HEK293 (cell line): ENCODE results near the gene C10orf67.

Source experiments
- CTCF ChIA-PET: fragments of 350-600 bp; formaldehyde crosslinking; extraction: SDS; loops from one replicate; lab custom pipeline; 2021; ENCODE audit warnings: antibody characterized with exemption; lab: Yijun Ruan, JAX
- POLR2A ChIA-PET: fragments of 300-600 bp; formaldehyde crosslinking; extraction: SDS; loops from one replicate; lab custom pipeline; 2020; ENCODE audit warnings: antibody characterized with exemption, inconsistent platforms; lab: Yijun Ruan, JAX
- H3K27ac ChIP-seq: fragments of 200-500 bp; sonication (Bioruptor generic); 2 replicates; pipeline ENCODE4 v1.5.1; 2014; ENCODE audit warnings: low read depth, low read length, control low read depth, inconsistent platforms; ENCODE audit errors: extremely low read depth
- H3K36me3 ChIP-seq, 2 experiments: fragments of 200-500 bp in 1 of 2; sonication (Bioruptor generic) in 1 of 2; 1 replicate in 1 of 2; 2 replicates in 1 of 2; pipeline ENCODE4 v1.5.1; 2014 to 2017; ENCODE audit warnings: inconsistent platforms in 2 of 2, low read length in 2 of 2; ENCODE audit not compliant: control insufficient read depth in 2 of 2, insufficient read depth in 1 of 2
- H3K4me1 ChIP-seq: fragments of 200-500 bp; sonication (Bioruptor generic); 2 replicates; pipeline ENCODE4 v1.5.1; 2014; ENCODE audit warnings: mild to moderate bottlenecking, low read length, inconsistent platforms; ENCODE audit not compliant: control insufficient read depth, insufficient read depth
- H3K4me3 ChIP-seq: 2 replicates; pipeline ENCODE4 v1.5.1; 2011; ENCODE audit warnings: low read depth, mild to moderate bottlenecking, control low read depth, low read length, moderate library complexity
- H3K9me3 ChIP-seq: fragments of 200-500 bp; sonication (Bioruptor generic); 2 replicates; pipeline ENCODE4 v1.5.1; 2014; ENCODE audit warnings: low read depth, low read length, inconsistent platforms; ENCODE audit not compliant: control insufficient read depth, insufficient read depth
- FEZF1 ChIP-seq: fragments of 450-650 bp; formaldehyde crosslinking; IDR thresholded peaks from 2 replicates; pipeline ENCODE4 v1.5.1; 2016; ENCODE audit warnings: missing biosample characterization, missing genetic modification characterization
- GFI1B ChIP-seq: fragments of 450-650 bp; formaldehyde crosslinking; IDR thresholded peaks from 2 replicates; pipeline ENCODE4 v1.5.1; 2016; ENCODE audit warnings: missing biosample characterization, missing genetic modification characterization
- GLI4 ChIP-seq: fragments of 450-650 bp; formaldehyde crosslinking; IDR thresholded peaks from 2 replicates; pipeline ENCODE4 v1.5.1; 2016; ENCODE audit warnings: missing biosample characterization, missing genetic modification characterization
- KLF1 ChIP-seq: fragments of 450-650 bp; formaldehyde crosslinking; IDR thresholded peaks from 2 replicates; pipeline ENCODE4 v1.5.1; 2016; ENCODE audit warnings: missing biosample characterization, missing genetic modification characterization
- MEIS1 ChIP-seq: sonication (generic); formaldehyde crosslinking; IDR thresholded peaks from 2 replicates; pipeline ENCODE4 v1.8.1; 2022; ENCODE audit warnings: missing genetic modification reagents, mild to moderate bottlenecking, borderline replicate concordance
- MYNN ChIP-seq: fragments of 450-650 bp; formaldehyde crosslinking; IDR thresholded peaks from 2 replicates; pipeline ENCODE4 v1.5.1; 2016; ENCODE audit warnings: missing biosample characterization, missing genetic modification characterization, borderline replicate concordance
- MZF1 ChIP-seq: fragments of 450-650 bp; formaldehyde crosslinking; IDR thresholded peaks from 2 replicates; pipeline ENCODE4 v1.5.1; 2017; ENCODE audit warnings: missing biosample characterization, missing genetic modification characterization, borderline replicate concordance
- PATZ1 ChIP-seq: fragments of 450-650 bp; formaldehyde crosslinking; IDR thresholded peaks from 2 replicates; pipeline ENCODE4 v1.5.1; 2016; ENCODE audit warnings: missing biosample characterization, missing genetic modification characterization
- PRDM1 ChIP-seq: fragments of 450-650 bp; formaldehyde crosslinking; IDR thresholded peaks from 2 replicates; pipeline ENCODE4; 2016; ENCODE audit warnings: missing biosample characterization, missing genetic modification characterization
- ZBTB10 ChIP-seq: fragments of 450-650 bp; formaldehyde crosslinking; IDR thresholded peaks from 2 replicates; pipeline ENCODE4 v1.5.1; 2016; ENCODE audit warnings: missing biosample characterization, missing genetic modification characterization
- ZBTB21 ChIP-seq: fragments of 450-650 bp; formaldehyde crosslinking; IDR thresholded peaks from 2 replicates; pipeline ENCODE4 v1.5.1; 2017; ENCODE audit warnings: missing biosample characterization, missing genetic modification characterization
- ZBTB6 ChIP-seq: fragments of 450-650 bp; formaldehyde crosslinking; IDR thresholded peaks from 2 replicates; pipeline ENCODE4 v1.5.1; 2017; ENCODE audit warnings: missing biosample characterization, missing genetic modification characterization
- ZFP37 ChIP-seq: fragments of 450-650 bp; formaldehyde crosslinking; IDR thresholded peaks from 2 replicates; pipeline ENCODE4 v1.5.1; 2016; ENCODE audit warnings: missing biosample characterization, missing genetic modification characterization
- ZNF157 ChIP-seq: fragments of 450-650 bp; formaldehyde crosslinking; IDR thresholded peaks from 2 replicates; pipeline ENCODE4 v1.5.1; 2016; ENCODE audit warnings: missing biosample characterization, missing genetic modification characterization
- ZNF175 ChIP-seq: fragments of 450-650 bp; formaldehyde crosslinking; IDR thresholded peaks from 2 replicates; pipeline ENCODE4 v1.5.1; 2016; ENCODE audit warnings: missing biosample characterization, missing genetic modification characterization
- ZNF239 ChIP-seq: fragments of 450-650 bp; formaldehyde crosslinking; IDR thresholded peaks from 2 replicates; pipeline ENCODE4 v1.5.1; 2016; ENCODE audit warnings: missing biosample characterization, missing genetic modification characterization
- ZNF350 ChIP-seq: fragments of 450-650 bp; formaldehyde crosslinking; IDR thresholded peaks from 2 replicates; pipeline ENCODE4 v1.5.0; 2017; ENCODE audit warnings: missing biosample characterization, mild to moderate bottlenecking, missing genetic modification characterization
- ZNF549 ChIP-seq: fragments of 450-650 bp; IDR thresholded peaks from 2 replicates; pipeline ENCODE4 v1.5.1; 2018; ENCODE audit warnings: missing biosample characterization, missing genetic modification characterization, mild to moderate bottlenecking, inconsistent platforms, moderate library complexity
- ZNF600 ChIP-seq: fragments of 450-650 bp; formaldehyde crosslinking; IDR thresholded peaks from 2 replicates; pipeline ENCODE4 v1.5.1; 2016; ENCODE audit warnings: missing biosample characterization, missing genetic modification characterization
- ZNF654 ChIP-seq: fragments of 450-650 bp; formaldehyde crosslinking; IDR thresholded peaks from 2 replicates; pipeline ENCODE4 v1.5.1; 2016; ENCODE audit warnings: low read depth, missing biosample characterization, missing genetic modification characterization
- ZSCAN18 ChIP-seq: fragments of 450-650 bp; formaldehyde crosslinking; IDR thresholded peaks from 2 replicates; pipeline ENCODE4 v1.5.1; 2016; ENCODE audit warnings: missing biosample characterization, missing genetic modification characterization

Gene C10orf67

GRCh38 chr10:23270531-23270930, 74.1 kb downstream of the C10orf67 start:
- Histone ChIP-seq H3K4me1 (no peaks in the 10 kb centered on the region), H3K36me3 (no peaks in the 10 kb centered on the region), H3K4me3 (no peak overlapping the region), H3K27ac (no peak overlapping the region), H3K9me3 (no peaks in the 10 kb centered on the region)
- POLR2A ChIA-PET, result no interaction called here
- CTCF ChIA-PET, result interaction anchor here (0.5 to 0.6 kb wide), 2 partner anchors 13 to 112 kb away, joined by 3 read pairs; no protein-coding TSS in a partner anchor
- TF ChIP-seq KLF1, result no peak
- no peak for TF ChIP-seq ZNF239 (tag by site-specific recombination)
- TF ChIP-seq MEIS1 (CRISPR knock-in tag), result no peak
- TF ChIP-seq ZNF157, result no peak
- TF ChIP-seq GLI4 (tag by site-specific recombination), result no peak

GRCh38 chr10:23263441-23264164, 81.0 kb downstream of the C10orf67 start:
- H3K4me3 ChIP-seq, result no peak overlapping the region
- TF ChIP-seq ZNF175 (no peak), ZBTB21 (tag by site-specific recombination) (no peak), ZBTB10 (tag by site-specific recombination) (no peak), FEZF1 (no peak), MZF1 (tag by site-specific recombination) (no peak)
- POLR2A ChIA-PET, result interaction anchor here (0.6 kb wide), 1 partner anchor 177 kb away, joined by 4 read pairs; no protein-coding TSS in a partner anchor
- H3K36me3 ChIP-seq, result no peaks in the 10 kb centered on the region
- H3K27ac ChIP-seq, result no peak overlapping the region
- no peaks in the 10 kb centered on the region for H3K4me1 ChIP-seq
- CTCF ChIA-PET, result interaction anchor here (0.9 to 1.9 kb wide), 2 partner anchors 31 to 51 kb away, joined by 3 to 5 read pairs; no protein-coding TSS in a partner anchor
- no peaks in the 10 kb centered on the region for H3K9me3 ChIP-seq

GRCh38 chr10:23262928-23263327, 81.7 kb downstream of the C10orf67 start:
- H3K4me3 ChIP-seq, result no peak overlapping the region
- no peaks in the 10 kb centered on the region for H3K4me1 ChIP-seq
- H3K9me3 ChIP-seq, result no peaks in the 10 kb centered on the region
- H3K27ac ChIP-seq, result no peak overlapping the region
- ChIA-PET POLR2A (no interaction called here), CTCF (interaction anchor here (0.9 to 1.9 kb wide), 3 partner anchors 31 to 106 kb away, joined by 3 to 5 read pairs (median 4); no protein-coding TSS in a partner anchor)
- no peaks in the 10 kb centered on the region for H3K36me3 ChIP-seq
- no peak for TF ChIP-seq ZSCAN18 (tag by site-specific recombination)
- no peak for TF ChIP-seq ZNF600 (tag by site-specific recombination)
- no peak for TF ChIP-seq ZBTB6
- TF ChIP-seq ZNF350 (tag by site-specific recombination), result no peak
- TF ChIP-seq MYNN, result no peak
- TF ChIP-seq PRDM1 (tag by site-specific recombination), result no peak
- TF ChIP-seq ZNF549 (tag by site-specific recombination), result no peak
- no peak for TF ChIP-seq ZFP37
- TF ChIP-seq PATZ1 (tag by site-specific recombination), result no peak
- TF ChIP-seq ZNF654, result no peak
- TF ChIP-seq GFI1B (tag by site-specific recombination), result no peak
